ENCODE results near the gene ITGB1. TPM values are rescaled to one million over a fixed set of nuclear protein-coding genes. Genes with fewer than 3 reads are reported as not detected.

Gene ITGB1
- total and polyA plus RNA-seq, 11 donors = 150 to 1,693 (median 701) TPM

- peaks cover 0 to 5% (median 0%) of the 10 kb centered on the region in 9 donors for H3K36me3 ChIP-seq
- peak overlapping the region; percentile 9 to 100 (median 99) for H3K27ac ChIP-seq
- no peaks in the 10 kb centered on the region for H3K27me3 ChIP-seq
- no peak for DNase-seq
- ATAC-seq = no peak
- no peaks in the 10 kb centered on the region for H3K9me3 ChIP-seq
- peak overlapping the region in 11 of 12 donors; percentile 4 to 100 (median 92) for H3K4me3 ChIP-seq
- no peak for TF ChIP-seq POLR2A (IDR thresholded peaks at IDR 0.05)
- no peak for TF ChIP-seq CTCF (IDR thresholded peaks at IDR 0.05)
- 21 to 23% (median 23%) methylated on average over 8 of the region's 8 CpGs for WGBS, 4 donors
- intact Hi-C loops (cut with DNase I) = loop anchor here in 6 of 10 donors (5.0 to 10.0 kb wide), 2 partner anchors 50 to 53 kb away; no protein-coding TSS in a partner anchor
- H3K4me1 ChIP-seq = peaks cover 5 to 82% (median 65%) of the 10 kb centered on the region in 12 donors
Measured at GRCh38 chr10:32954545-32955298, 3.3 kb downstream of the ITGB1 start.

GRCh38 chr10:32954080-32954479 is 4.0 kb downstream of the ITGB1 start:
- Histone ChIP-seq H3K36me3 (peaks cover 0 to 5% (median 0%) of the 10 kb centered on the region in 9 donors), H3K4me3 (peak overlapping the region in 7 of 12 donors; percentile 71 to 97 (median 94)), H3K27me3 (no peaks in the 10 kb centered on the region), H3K4me1 (peaks cover 5 to 82% (median 64%) of the 10 kb centered on the region in 12 donors), H3K27ac (peak overlapping the region in 10 of 12 donors; percentile 1 to 100 (median 99)), H3K9me3 (no peaks in the 10 kb centered on the region)
- ATAC-seq (no peak), DNase-seq (no peak)
- intact Hi-C loops (cut with DNase I) = loop anchor here in 3 of 10 donors (10.0 kb wide), 1 partner anchor 51 kb away; no protein-coding TSS in a partner anchor
- TF ChIP-seq CTCF (IDR thresholded peaks at IDR 0.05) = no peak
- TF ChIP-seq POLR2A (IDR thresholded peaks at IDR 0.05) = no peak

DNA sequence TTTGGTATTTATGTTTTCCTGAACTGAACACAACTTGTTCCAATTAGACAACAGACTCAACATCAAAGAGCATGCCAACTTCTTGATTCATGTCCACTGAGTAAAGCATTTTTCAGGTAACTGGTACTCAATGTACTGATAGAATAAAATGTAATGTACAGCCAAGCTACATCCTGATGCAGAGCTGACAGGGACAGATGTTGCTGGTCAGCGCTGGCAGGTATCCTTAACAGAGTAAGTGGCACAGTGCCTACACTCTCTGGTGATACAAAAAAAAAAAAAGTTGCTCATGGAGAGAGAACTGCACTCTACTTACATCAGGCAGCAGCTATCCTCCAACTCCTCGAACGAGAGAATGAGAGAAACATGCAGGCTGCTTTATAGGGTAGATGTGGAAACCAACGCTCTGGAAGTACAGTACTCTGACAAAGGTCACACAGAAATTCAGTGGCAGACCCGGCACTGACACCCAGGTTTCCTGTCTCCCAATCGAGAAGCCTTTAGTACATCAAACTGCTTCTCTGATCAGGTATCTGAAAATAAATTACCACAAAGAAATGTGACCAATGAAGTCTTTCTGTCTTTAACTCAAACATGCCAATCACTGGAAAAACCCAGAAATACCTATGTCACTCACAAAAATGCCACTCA is 4.6 kb downstream of the ITGB1 start:
- no peak for DNase-seq
- peak overlapping the region in 9 of 12 donors; percentile 1 to 100 (median 99) for H3K27ac ChIP-seq
- peaks cover 6 to 86% (median 68%) of the 10 kb centered on the region in 12 donors for H3K4me1 ChIP-seq
- H3K36me3 ChIP-seq = peaks cover 0 to 5% (median 0%) of the 10 kb centered on the region in 9 donors
- H3K4me3 ChIP-seq = peak overlapping the region in 3 of 12 donors; percentile 21 to 95 (median 90)
- intact Hi-C loops (cut with DNase I) = loop anchor here in 4 of 10 donors (2.0 to 10.0 kb wide), 2 partner anchors 15 to 51 kb away; no protein-coding TSS in a partner anchor
- no peaks in the 10 kb centered on the region for H3K9me3 ChIP-seq
- 18 to 23% (median 21%) methylated on average over 6 of the region's 6 CpGs for WGBS, 4 donors
- H3K27me3 ChIP-seq = no peaks in the 10 kb centered on the region
- TF ChIP-seq CTCF (IDR thresholded peaks at IDR 0.05) (no peak), POLR2A (IDR thresholded peaks at IDR 0.05) (no peak)
- ATAC-seq = peak in 1 of 4 donors; percentile 10

Measured in heart left ventricle (tissue), 16 donors.